Endothelial cell of umbilical vein (primary cell): ENCODE results near the gene MORC4. TPM values are rescaled to one million over a fixed set of nuclear protein-coding genes. Genes with fewer than 3 reads are reported as not detected.
A peak's percentile ranks its signal among the peaks of the same experiment; 100 is the strongest.

Source experiments
- BruUV-seq: library from RNA; stranded (reverse); fragments of 400-500 nt; replicated peaks from 2 replicates; lab custom pipeline; 2021; lab: Mats Ljungman, UMichigan
- CTCF ChIA-PET: fragments of 300-600, 350-600 bp; sonication (Branson Sonifier 250); formaldehyde crosslinking; loops from one replicate; lab custom pipeline; 2021; ENCODE audit warnings: antibody characterized with exemption, inconsistent platforms; lab: Charles Lee
- POLR2A ChIA-PET: fragments of 300-600, 350-600 bp; sonication (Branson Sonifier 250); formaldehyde crosslinking; loops from one replicate; lab custom pipeline; 2021; ENCODE audit warnings: antibody characterized with exemption, inconsistent platforms; lab: Charles Lee
- DNase-seq: peaks from one replicate; pipeline ENCODE4 v3.0.0-alpha.2; 2011; ENCODE audit warnings: low read depth, low spot score
- FAIRE-seq: peaks from 2 replicates; lab custom pipeline; 2011; peaks lifted over from hg19 to GRCh38; lab: Jason Lieb, UNC
- H2AFZ ChIP-seq: 2 replicates; pipeline ENCODE4 v1.6.0; 2012; ENCODE audit warnings: low read depth, low read length, control low read depth, inconsistent platforms
- H3K27ac ChIP-seq: 2 replicates; pipeline ENCODE4 v1.5.1; 2011; ENCODE audit warnings: low read depth, mild to moderate bottlenecking, control low read depth, low read length, moderate library complexity; ENCODE audit not compliant: insufficient read depth
- H3K27me3 ChIP-seq, 2 experiments: 2 replicates each; pipeline versions ENCODE4 v1.6.0 to v1.6.1; 2011; ENCODE audit warnings: low read length in 2 of 2, mixed read lengths in 1 of 2; ENCODE audit not compliant: control insufficient read depth in 2 of 2, insufficient read depth in 2 of 2
- H3K36me3 ChIP-seq, 2 experiments: 2 replicates in 1 of 2; 3 replicates in 1 of 2; pipeline ENCODE4 v1.5.1; 2011; ENCODE audit warnings: low read length in 2 of 2, mild to moderate bottlenecking in 1 of 2, moderate library complexity in 1 of 2; ENCODE audit not compliant: control insufficient read depth in 2 of 2, insufficient read depth in 2 of 2; ENCODE audit errors: extremely low read depth in 1 of 2
- H3K4me1 ChIP-seq: 3 replicates; pipeline ENCODE4 v1.5.1; 2011; ENCODE audit warnings: mild to moderate bottlenecking, low read length; ENCODE audit not compliant: control insufficient read depth, insufficient read depth; ENCODE audit errors: extremely low read depth
- H3K4me2 ChIP-seq: 2 replicates; pipeline ENCODE4 v1.6.1; 2011; ENCODE audit warnings: low read length, control low read depth, mixed read lengths; ENCODE audit not compliant: insufficient read depth
- H3K4me3 ChIP-seq, 3 experiments: fragments of 200-600 bp in 1 of 3; sonication (generic), shearing (Covaris generic) in 1 of 3; replicated peaks in 1 of 3; 2 replicates each; pipeline ENCODE4 v1.5.1; 2011 to 2016; ENCODE audit warnings: control low read depth in 3 of 3, low read length in 3 of 3, mild to moderate bottlenecking in 2 of 3, inconsistent platforms in 1 of 3, low read depth in 1 of 3, moderate library complexity in 1 of 3; ENCODE audit not compliant: insufficient read depth in 1 of 3
- H3K79me2 ChIP-seq: 2 replicates; pipeline ENCODE4 v1.6.0; 2012; ENCODE audit warnings: low read length, inconsistent platforms; ENCODE audit not compliant: control insufficient read depth, insufficient read depth
- H3K9ac ChIP-seq: replicated peaks from 2 replicates; pipeline ENCODE3; 2011; ENCODE audit warnings: low read length, control low read depth; ENCODE audit not compliant: insufficient read depth; ENCODE audit errors: extremely low read depth
- H3K9me1 ChIP-seq: replicated peaks from 3 replicates; pipeline ENCODE4 v1.6.0; 2011; ENCODE audit warnings: mild to moderate bottlenecking, low read length; ENCODE audit not compliant: control insufficient read depth, insufficient read depth; ENCODE audit errors: extremely low read depth
- H3K9me3 ChIP-seq: replicated peaks from 2 replicates; pipeline ENCODE4 v1.5.1; 2012; ENCODE audit warnings: low read length, inconsistent platforms; ENCODE audit not compliant: control insufficient read depth, insufficient read depth
- H4K20me1 ChIP-seq: replicated peaks from 2 replicates; pipeline ENCODE3; 2011; ENCODE audit warnings: mild to moderate bottlenecking, low read length; ENCODE audit not compliant: control insufficient read depth, insufficient read depth; ENCODE audit errors: extremely low read depth
- FOS ChIP-seq: IDR thresholded peaks from 2 replicates; pipeline ENCODE4 v1.6.1; 2011; ENCODE audit warnings: mild to moderate bottlenecking, low read length, moderate library complexity, borderline replicate concordance; ENCODE audit not compliant: insufficient read depth
- MYC ChIP-seq: IDR thresholded peaks from one replicate; pipeline ENCODE4 v1.6.1; 2011; ENCODE audit warnings: mild to moderate bottlenecking, low read depth, low read length
- POLR2A ChIP-seq: IDR thresholded peaks from 2 replicates; pipeline ENCODE4 v1.6.1; 2012; ENCODE audit warnings: low read depth, mild to moderate bottlenecking, control low read depth, low read length
- dilution Hi-C: fragments of 300-500 bp; cut with MboI; formaldehyde crosslinking; loops from one replicate; pipeline ENCODE4 v1.15.0; 2019; ENCODE audit warnings: low sequenced_read_pairs; ENCODE audit not compliant: extremely low pct_ligation_motif_present
- intact Hi-C: fragments of 100-400 bp; cut with micrococcal nuclease; formaldehyde crosslinking; loops from one replicate; pipeline ENCODE4 v1.10.0; 2022
- polyA plus RNA-seq, 4 experiments: library from polyadenylated mRNA; depleted of rRNA in 3 of 4; stranded (reverse) in 3 of 4; unstranded in 1 of 4; fragments of >200 nt; gene quantifications; 2 replicates each; pipeline versions ENCODE4 v1.2.1 to v1.2.3, GENCODE V29; 2011 to 2012; ENCODE audit warnings: missing spikeins in 1 of 4
- total RNA-seq: library from RNA; stranded (reverse); gene quantifications from 2 replicates; pipeline ENCODE4 v1.2.3, GENCODE V29; 2021
- TF ChIP-seq, protein P1 (sequence below), 2 donors: IDR thresholded peaks; 1 replicate in 1 of 2; 2 replicates in 1 of 2; pipeline ENCODE4 v1.5.1; 2011; ENCODE audit warnings: low read length in 2 of 2, mild to moderate bottlenecking in 2 of 2, moderate library complexity in 2 of 2, control low read depth in 1 of 2, inconsistent platforms in 1 of 2, low read depth in 1 of 2; ENCODE audit not compliant: insufficient read depth in 1 of 2; ENCODE audit errors: extremely low read depth in 1 of 2

Gene MORC4
- total and polyA plus RNA-seq, 2 donors (not counting 3 experiments of a cell fraction or from before 2014, with no cell fraction given): 4.3 to 12.0 TPM

DNA sequence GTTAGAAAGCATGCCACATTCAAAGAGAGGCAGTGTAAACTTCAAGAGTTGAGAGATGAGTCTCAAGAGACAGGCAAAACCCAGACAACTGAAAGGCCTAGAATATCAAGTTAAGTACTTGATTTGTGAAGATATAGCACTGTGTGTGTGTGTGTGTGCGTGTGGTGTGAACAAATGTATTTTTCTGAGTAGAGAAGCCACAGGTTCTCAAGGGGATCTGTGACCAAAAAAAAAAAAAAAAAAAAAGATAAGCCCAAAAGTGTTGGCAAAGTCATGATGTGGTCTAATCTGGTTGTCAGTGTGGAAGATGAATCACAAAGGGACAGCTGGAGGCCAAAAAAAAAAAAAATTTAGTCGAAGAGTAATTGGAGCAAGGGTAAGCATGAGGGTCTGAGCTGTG, 100.7 kb downstream of the MORC4 start:
- H3K4me2 ChIP-seq: no peak overlapping the region
- dilution Hi-C loops (no loop called here), intact Hi-C loops (loop anchor here (5.0 to 10.0 kb wide), 4 partner anchors 38 to 878 kb away; partner anchors contain the start of genes NCBP2L and TSC22D3)
- no peaks in the 10 kb centered on the region for H3K9me1 ChIP-seq
- no peak overlapping the region for H2AFZ ChIP-seq
- BruUV-seq: no TSS peak
- H3K4me3 ChIP-seq: no peak overlapping the region
- no peaks in the 10 kb centered on the region for H3K36me3 ChIP-seq
- no peaks in the 10 kb centered on the region for H3K27me3 ChIP-seq
- CTCF ChIA-PET: interaction anchor here (0.6 to 7.7 kb wide), 17 partner anchors 10 to 100 kb away, joined by 3 to 85 read pairs (median 5); no protein-coding TSS in a partner anchor
- POLR2A ChIA-PET: no interaction called here
- no peaks in the 10 kb centered on the region for H3K9me3 ChIP-seq
- H3K9ac ChIP-seq: no peak overlapping the region
- H3K79me2 ChIP-seq: no peaks in the 10 kb centered on the region
- FAIRE-seq (no peak), DNase-seq (no peak)
- TF ChIP-seq POLR2A (no peak), MYC (no peak), FOS (no peak)
- TF ChIP-seq, protein P1, sequence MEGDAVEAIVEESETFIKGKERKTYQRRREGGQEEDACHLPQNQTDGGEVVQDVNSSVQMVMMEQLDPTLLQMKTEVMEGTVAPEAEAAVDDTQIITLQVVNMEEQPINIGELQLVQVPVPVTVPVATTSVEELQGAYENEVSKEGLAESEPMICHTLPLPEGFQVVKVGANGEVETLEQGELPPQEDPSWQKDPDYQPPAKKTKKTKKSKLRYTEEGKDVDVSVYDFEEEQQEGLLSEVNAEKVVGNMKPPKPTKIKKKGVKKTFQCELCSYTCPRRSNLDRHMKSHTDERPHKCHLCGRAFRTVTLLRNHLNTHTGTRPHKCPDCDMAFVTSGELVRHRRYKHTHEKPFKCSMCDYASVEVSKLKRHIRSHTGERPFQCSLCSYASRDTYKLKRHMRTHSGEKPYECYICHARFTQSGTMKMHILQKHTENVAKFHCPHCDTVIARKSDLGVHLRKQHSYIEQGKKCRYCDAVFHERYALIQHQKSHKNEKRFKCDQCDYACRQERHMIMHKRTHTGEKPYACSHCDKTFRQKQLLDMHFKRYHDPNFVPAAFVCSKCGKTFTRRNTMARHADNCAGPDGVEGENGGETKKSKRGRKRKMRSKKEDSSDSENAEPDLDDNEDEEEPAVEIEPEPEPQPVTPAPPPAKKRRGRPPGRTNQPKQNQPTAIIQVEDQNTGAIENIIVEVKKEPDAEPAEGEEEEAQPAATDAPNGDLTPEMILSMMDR (IDR thresholded peaks at IDR 0.05; ENCODE audit: extremely low read depth in 1 of 2, insufficient read depth in 1 of 2, low read depth in 1 of 2, low read length in 2 of 2): no peak
- H3K27ac ChIP-seq: no peak overlapping the region
- peaks cover 16% of the 10 kb centered on the region for H3K4me1 ChIP-seq
- H4K20me1 ChIP-seq: no peaks in the 10 kb centered on the region

DNA sequence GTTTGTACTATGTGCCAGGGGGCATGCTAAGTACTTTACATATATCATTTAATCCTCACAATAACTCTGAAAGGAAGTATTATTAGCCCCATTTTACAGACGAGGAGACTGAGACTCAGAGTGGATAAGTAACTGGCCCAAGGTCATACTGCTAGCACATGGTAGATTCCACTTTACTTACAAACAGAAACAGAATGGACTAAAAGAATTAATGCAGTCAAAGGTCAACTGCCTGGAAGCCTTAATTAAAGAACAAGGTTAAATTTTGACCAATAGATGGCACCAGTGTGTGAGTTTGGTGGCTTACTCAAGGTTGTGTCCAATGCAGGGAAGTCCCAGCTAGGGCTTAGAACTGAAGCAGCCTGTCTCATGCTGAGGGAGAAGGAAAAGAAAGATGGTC, 101.5 kb downstream of the MORC4 start:
- CTCF ChIA-PET: interaction anchor here (0.6 to 7.7 kb wide), 18 partner anchors 11 to 101 kb away, joined by 3 to 85 read pairs (median 4); no protein-coding TSS in a partner anchor
- no peaks in the 10 kb centered on the region for H3K27me3 ChIP-seq
- peak; percentile 96 for FAIRE-seq
- no peaks in the 10 kb centered on the region for H3K36me3 ChIP-seq
- no TSS peak for BruUV-seq
- H3K27ac ChIP-seq: no peak overlapping the region
- no peaks in the 10 kb centered on the region for H3K79me2 ChIP-seq
- H3K9me3 ChIP-seq: no peaks in the 10 kb centered on the region
- H3K9ac ChIP-seq: no peak overlapping the region
- no peak overlapping the region for H3K4me3 ChIP-seq
- peak; percentile 63 for DNase-seq
- no peak overlapping the region for H3K4me2 ChIP-seq
- POLR2A ChIA-PET: no interaction called here
- H3K9me1 ChIP-seq: no peaks in the 10 kb centered on the region
- intact Hi-C loops (loop anchor here (1.0 to 10.0 kb wide), 5 partner anchors 39 to 879 kb away; partner anchors contain the start of genes NCBP2L and TSC22D3), dilution Hi-C loops (no loop called here)
- no peak overlapping the region for H2AFZ ChIP-seq
- TF ChIP-seq FOS: no peak
- TF ChIP-seq, protein P1 (IDR thresholded peaks at IDR 0.05; ENCODE audit: extremely low read depth in 1 of 2, insufficient read depth in 1 of 2, low read depth in 1 of 2, low read length in 2 of 2): peak; percentile 30 to 33
- peaks cover 16% of the 10 kb centered on the region for H3K4me1 ChIP-seq
- H4K20me1 ChIP-seq: no peaks in the 10 kb centered on the region
